Suppressor macrophage treated with lipopolysaccharide for 1 hour (primary cell): ENCODE results near the gene AFG1L.
"Not testable (repeated sequence)": the region's sequence is repeated elsewhere in the genome, so short reads cannot be mapped to it uniquely, and the experiment has no call there.

Source experiments
- DNase-seq, 3 donors: peaks; one replicate each; pipeline ENCODE4 v3.0.0-alpha.2; 2020 to 2022

AFG1L gene

GRCh38 chr6:108355890-108356289 is 61.0 kb downstream of the AFG1L start:
- DNase-seq, result no peak

DNA sequence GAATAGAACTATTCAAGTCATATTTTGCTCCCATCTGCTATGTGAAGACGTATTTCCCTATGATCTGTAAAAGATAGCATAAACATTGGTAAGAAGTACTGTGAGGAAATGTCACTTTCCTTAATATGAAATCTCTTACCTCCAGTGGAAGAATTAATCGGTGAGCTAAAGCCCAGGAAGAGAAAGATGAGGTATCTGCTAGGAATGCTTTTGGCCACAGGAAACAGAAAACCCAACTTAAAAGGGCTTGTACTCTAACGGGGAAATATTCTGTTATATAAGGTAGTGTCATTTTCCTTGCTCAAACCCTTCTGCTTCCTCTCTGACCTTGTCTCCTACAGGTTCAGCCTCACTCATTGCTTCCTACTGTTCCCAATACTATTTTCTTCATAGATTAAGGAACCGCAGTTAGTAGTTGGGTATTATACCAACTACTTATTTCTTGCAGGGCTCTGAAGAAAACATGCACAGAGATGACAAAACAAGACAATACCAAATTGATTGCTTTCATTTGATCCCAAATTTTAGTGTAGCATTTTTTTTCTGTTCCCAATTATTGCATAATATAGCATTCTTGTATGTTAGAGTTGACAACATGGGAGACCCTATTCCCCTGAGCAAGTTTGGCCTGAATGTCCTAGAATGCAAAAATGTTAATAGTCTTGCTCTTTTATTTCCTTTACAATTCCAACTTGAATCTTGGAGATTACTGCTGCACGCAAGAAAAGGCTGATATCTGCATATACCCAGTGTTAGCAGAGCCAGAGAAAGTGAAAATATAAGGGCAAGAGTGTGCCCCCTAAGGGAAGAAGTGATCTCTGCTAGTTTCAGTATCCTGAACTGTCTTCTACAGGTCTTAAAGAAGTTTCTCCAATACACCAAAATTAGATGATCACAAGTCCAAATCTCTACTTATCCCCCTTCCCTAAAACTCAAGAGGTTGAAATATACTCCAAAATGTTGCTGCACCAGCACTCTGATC is 65.3 kb downstream of the AFG1L start:
- no peak for DNase-seq

DNA sequence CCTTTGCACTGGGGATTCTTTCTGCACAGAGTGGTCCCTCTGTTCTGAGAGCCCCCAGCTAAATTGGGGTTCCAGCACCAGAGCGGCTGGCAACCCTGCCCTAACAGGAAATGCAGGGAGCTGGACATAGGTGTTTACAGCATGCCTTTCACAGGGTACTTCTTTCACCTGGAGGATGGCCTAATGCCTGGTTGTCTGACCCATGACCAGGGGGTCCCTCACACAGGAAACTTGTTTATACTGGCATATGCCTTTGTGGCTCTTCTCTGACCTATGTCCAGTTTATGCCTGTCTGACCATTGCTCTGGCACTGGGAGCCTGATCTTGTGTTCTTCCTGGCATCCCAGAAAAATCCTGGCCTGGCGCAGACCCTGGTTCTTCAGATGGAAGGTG is 66.1 kb downstream of the AFG1L start:
- no peak for DNase-seq

GRCh38 chr6:108361312-108361932 is 66.6 kb downstream of the AFG1L start:
- peak; percentile 41 to 56 (median 42) for DNase-seq

DNA sequence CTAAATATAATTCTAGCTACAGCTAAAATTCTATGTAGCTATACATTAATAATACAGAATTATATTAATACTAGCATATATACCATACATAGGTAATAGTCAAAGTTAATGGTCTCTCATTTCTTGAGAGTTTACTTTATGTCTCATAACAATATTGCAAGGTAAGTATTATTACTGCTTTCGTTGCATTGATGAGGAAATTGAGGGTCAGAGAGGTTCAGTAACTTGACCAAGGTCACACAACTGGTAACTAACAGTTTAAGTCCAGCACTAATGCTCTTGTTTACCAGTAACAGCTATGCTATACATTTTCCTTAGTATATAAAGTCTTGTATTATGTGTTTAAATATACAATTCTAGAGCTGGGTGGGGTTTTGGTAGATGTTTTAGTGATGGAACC is 67.6 kb downstream of the AFG1L start:
- no peak for DNase-seq

DNA sequence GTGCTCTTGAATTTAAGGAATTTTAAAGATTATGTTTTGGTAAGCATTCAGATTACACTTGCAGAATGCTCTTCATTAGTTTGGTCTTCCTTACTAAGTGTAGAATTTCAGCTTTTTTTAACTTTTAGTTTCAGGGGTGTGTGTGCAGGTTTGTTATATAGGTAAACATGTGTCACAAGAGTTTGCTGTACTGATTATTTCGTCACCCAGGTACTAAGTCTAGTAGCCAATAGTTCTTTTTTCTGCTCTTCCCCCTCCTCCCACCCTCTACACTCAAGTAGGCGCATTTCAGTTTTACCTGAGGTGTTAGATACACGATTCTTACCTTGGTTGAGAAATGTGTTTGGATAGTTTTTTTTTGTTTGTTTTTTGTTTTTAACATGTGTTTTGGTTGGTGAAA is 68.3 kb downstream of the AFG1L start:
- no peak for DNase-seq

GRCh38 chr6:108363889-108364313 is 69.0 kb downstream of the AFG1L start:
- DNase-seq, result no peak

DNA sequence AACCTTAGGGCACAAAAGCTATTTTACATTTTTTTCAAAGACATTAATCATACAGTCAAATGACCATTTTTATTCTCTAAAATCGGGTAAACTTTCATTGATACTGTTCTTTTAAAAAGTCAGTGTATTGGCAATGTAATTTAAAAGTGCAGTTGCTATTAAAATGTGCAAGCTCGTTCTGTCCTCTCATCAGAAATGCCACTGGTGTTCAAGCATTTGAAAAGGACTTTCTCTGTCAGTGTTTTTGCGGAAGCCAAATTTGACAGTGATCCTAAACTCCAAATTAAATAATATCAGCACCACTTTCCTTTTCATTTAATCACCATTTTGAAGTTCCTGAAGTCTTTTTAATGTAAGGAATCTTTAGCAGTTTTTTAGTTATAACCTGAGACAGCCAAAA is 69.6 kb downstream of the AFG1L start:
- DNase-seq, result no peak

DNA sequence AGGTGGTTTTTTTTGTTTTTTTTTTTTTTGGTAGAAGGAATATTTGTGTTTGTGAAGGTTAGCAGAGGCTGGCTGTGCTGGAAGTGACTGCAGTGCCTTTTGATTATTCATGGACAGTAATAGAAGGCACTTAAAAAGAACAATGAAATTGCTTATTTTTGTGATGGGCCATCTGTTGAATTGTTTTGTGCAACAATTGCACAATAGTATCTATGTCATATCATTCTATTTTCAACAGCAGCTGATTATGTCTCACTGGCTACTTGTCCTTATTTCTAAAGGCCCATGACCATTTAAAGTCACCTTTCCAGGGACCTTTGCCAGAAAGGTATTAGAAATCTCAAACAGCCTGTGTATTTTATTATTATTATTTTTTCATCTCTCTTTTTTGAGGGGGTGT is 70.6 kb downstream of the AFG1L start:
- peak; percentile 28 to 56 (median 51) for DNase-seq

DNA sequence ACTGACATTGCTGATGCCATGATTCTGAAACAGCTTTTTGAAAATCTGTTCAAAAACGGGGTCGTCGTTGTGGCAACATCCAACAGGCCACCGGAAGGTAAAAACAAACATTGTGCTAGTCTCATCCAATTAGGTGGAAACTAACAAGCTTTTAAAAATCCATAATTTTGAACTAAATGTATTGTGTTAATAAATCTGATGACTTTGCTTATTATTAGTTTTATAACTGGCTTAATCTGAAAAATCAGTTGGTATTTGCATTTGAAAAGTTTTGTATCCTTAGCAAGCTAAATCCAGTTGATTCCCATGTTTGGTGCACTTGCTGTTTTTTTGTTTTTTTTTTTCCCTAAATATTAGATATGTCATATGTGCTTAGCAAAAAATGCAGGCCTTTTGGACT is 71.4 kb downstream of the AFG1L start:
- no peak for DNase-seq

DNA sequence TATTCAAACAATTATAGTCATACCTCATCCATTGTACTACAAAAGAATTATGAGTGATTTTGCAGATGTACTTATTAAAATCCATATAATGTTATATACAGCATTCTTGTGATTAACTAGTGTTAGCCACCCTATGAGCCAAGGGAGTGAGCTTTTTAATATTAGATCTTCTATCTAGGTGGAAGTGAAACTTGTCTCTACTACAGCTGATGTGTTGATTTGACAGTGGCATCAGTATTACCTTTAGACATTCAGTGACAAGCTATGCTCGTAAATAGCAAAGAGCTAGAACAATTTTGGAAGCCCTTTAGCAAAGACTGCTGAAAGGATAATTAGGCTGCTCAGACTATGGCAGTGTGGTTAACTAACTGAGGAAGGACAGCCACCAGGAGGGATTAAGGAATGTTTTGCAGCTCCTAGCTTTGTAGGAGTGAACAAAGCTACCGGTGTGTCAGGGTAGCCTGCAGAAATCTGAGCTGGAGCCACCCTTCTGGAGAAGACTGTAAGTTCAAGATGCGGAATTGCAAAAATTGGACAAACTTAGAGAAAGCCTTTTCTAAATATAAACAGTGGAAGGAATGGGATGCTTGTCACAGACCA is 73.7 kb downstream of the AFG1L start:
- no peak for DNase-seq

DNA sequence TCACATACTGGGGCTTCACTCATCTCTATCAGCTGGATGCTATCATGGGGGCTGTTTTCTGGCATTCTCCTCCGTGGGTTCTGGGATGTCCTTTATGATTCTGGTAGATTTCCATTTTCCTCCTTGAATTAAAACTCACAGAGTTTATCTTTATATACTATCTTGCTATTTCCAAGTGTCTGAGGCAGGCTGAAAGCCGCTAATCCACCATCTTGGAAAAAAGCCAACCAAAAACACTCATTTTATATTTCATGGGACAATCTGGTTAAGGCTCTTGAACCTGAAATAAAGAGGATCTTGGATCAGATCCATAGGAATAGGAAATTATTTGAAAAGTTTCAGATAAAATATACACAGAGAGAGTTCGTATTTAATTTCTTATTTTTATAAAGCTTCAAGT is 86.0 kb downstream of the AFG1L start:
- DNase-seq, result no peak

GRCh38 chr6:108383981-108384380 is 89.1 kb downstream of the AFG1L start:
- DNase-seq, result no peak

DNA sequence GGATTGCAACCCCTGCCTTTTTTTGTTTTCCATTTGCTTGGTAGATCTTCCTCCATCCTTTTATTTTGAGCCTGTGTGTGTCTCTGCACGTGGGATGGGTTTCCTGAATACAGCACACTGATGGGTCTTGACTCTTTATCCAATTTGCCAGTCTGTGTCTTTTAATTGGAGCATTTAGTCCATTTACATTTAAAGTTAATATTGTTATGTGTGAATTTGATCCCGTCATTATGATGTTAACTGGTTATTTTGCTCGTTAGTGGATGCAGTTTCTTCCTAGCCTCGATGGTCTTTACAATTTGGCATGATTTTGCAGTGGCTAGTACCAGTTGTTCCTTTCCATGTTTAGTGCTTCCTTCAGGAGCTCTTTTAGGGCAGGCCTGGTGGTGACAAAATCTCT is 94.3 kb downstream of the AFG1L start:
- not testable (repeated sequence) for DNase-seq

DNA sequence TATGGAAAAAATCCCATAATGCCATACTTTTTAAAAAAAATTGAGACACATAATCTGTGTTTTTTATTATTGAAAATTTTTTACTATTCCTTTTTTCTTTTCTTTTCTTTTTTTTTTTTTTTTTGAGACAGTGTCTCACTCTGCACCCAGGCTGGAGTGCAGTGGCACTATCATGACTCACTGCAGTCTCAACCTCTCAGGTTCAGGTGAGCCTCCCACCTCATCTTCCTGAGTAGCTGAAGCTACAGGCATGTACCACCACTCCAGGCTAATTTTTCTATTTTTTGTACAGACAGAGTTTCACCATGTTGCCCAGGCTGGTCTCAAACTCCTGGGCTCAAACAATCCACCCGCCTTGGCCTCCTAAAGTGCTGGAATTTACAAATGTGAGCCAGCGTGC is 100.4 kb downstream of the AFG1L start:
- DNase-seq, result no peak

DNA sequence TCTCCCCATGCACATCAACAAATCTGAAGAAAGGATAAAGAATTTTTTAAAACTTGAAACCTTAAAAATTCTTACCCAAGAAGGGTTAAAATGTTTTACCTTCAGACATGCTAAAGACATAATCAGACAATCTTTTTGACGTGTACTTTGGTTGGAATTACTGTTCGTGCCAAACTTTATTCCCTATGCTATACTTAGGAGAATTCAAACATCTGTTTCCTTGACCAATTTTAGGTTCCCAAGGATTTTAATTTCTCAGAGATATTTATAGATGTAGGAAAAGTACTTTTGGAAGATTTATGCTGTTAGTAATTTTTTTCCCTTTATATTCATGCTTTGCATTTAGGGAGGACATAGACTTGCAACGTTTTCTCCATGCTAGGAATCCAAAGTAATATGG is 108.4 kb downstream of the AFG1L start:
- DNase-seq, result no peak

- no peak for DNase-seq
Observed at GRCh38 chr6:108406943-108407342, 112.1 kb downstream of the AFG1L start.

GRCh38 chr6:108407904-108408827 is 113.3 kb downstream of the AFG1L start:
- no peak for DNase-seq

DNA sequence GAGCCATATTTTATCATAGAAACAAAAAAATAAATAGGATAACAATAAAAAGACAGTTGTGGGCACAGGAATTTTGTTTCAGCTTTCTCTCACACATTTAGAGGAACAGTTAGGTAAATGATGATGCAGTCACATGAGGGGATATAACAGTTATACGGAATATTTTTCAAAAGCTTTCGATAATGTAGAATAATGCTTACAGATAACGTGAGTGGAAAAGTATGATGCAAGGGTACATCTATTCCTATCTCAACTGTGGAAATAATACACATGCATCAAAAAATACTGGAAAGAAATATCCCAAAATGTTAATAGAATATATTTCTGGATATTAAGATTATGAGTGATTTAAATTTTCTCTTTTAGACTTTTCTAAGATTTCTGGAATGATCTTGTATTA is 114.0 kb downstream of the AFG1L start:
- no peak for DNase-seq

DNA sequence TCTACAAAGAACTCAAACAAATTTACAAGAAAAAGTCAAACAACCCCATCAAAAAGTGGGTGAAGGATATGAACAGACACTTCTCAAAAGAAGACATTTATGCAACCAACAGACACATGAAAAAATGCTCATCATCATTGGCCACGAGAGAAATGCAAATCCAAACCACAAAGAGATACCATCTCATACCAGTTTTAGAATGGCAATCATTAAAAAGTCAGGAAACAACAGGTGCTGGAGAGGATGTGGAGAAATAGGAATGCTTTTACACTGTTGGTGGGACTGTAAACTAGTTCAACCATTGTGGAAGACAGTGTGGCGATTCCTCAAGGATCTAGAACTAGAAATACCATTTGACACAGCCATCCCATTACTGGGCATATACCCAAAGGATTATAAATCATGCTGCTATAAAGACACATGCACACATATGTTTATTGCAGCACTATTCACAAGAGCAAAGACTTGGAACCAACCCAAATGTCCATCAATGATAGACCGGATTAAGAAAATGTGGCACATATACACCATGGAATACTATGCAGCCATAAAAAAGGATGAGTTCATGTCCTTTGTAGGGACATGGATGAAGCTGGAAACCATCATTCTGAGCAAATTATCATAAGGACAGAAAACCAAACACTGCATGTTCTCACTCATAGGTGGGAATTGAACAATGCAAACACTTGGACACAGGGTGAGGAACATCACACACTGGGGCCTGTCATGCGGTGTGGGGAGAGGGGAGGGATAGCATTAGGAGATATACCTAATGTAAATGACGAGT is 121.4 kb downstream of the AFG1L start:
- DNase-seq, result not testable (repeated sequence)

GRCh38 chr6:108417027-108417426 is 122.2 kb downstream of the AFG1L start:
- no peak for DNase-seq

DNA sequence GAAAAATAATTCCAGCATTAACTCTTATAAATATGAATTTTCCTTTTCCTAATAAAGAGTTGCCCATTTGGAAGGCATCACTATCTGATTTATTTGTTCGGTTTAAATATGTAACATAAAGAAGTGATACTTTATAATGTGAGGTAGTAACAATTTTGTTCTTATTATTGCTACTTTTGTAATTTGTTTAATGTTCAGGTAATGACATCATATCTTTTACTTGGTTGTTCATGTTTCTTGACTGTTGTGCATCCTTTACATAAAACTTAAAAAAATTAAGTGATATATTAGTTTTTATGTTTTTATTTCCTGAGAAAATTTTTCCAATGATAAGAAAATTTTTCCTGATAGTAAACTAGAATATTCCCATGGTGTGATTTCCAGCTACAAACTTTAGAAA is 124.6 kb downstream of the AFG1L start:
- DNase-seq, result no peak
